NOMO-1 (cell line): ENCODE results near the gene CAMK2A.

Experiments
- DNase-seq, 2 experiments: peaks; one replicate each; lab custom pipeline; 2025; ENCODE audit not compliant: unreplicated experiment in 2 of 2; lab: John Stamatoyannopoulos, UW

CAMK2A gene

DNA sequence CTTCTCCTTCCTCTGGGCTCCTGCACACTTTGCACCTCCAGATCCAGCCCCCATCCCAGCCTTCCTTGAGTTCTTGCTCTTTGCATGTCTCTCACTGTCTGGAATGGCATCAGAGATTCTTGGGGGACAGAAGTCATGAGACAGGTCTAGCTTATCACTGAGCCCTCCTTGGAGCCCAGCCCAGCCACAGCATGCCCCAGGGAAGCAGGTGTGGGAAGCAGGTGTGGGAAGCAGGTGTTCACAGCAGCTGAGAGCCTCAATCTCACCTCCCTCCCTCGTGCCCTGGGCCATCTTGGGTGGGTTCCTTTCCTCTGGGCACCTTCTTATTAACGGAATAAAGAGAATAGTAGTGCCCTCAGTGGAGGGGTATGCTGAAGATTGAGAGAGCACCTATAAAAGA is 72.5 kb downstream of the CAMK2A start:
- no peak for DNase-seq

DNA sequence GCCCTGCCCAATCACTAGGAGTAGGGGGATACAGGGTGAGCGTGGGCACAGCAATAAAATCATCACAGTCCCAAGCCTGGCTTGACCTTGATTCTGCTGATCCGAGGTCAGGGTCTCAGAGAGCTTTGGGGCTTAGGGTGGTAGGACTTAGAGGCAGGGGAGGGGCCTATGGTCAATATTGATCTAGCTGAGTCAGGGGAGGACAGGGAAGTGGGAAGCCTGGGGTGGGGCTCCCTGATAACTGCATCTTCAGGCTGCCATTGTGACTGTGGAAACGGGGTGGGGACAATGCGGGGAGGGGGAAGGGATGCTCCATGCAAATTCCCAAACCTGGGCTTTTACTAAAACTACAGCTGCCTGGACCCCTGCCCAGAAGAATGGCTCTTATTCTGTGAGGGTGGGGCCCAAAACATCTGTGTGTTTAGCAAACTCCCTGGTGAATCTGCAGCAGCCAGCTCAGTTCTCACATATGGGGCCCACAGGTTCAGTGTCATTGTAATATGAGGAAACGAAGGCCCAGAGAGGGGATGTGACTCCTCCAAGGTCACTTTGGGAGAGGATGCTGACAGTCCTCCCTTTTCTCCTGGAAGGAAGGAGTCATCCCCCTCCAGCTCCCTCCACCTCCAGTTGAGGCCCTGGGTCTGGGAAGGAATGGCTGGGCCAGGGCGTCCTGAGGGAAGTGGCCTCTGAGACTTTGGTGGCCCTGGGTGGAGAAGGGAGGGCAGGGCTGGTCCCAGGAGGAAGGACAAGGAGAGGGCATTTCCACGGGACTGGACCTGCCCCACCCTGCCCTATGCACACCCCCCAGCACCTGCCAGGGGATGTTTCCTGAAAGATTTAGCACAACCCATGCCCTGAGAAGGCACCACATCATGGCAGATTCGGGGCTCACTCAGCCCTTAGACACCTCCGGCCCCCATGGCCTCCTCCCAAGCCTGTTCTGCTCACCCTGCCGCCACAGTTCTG is 73.3 kb downstream of the CAMK2A start:
- no peak for DNase-seq

DNA sequence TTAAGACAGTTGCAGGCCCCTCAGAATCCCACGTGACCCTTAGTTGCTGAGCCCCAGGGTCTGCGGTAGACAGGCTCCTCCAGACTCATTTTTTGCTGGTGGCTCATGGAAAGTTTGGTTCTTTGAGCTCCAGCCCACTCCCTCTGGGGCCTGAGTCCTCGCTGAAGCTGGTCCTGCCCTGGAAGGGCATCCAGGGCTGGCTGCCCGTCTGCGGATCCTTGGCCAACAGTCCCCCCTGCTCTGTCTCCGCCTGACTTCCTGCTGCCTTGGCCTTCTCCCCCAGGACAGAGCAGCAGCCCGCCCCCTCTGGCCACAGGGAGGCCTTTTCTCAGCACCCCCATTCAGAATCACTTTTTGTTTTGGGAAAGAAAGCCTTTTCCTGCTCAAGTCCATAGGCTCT is 75.3 kb downstream of the CAMK2A start:
- no peak for DNase-seq

DNA sequence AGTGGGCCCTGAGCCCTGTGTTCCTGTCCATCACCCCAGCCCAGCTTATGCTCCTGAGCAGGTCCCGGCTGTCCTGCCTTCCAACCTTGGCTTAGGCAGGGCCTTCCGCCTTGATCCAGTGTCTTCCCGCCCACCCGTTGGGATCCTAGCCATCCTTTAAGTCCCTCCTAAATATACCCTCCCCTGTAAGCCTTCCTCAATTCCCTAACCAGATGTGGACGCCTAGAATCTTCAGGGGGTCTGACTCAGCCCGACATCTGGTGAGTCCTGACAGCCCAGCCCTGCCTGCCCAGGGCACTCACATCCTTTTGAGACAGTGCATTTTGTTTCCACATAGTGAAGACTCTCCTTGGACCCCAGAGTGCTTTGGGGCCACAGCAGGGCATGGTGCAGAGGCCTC is 76.0 kb downstream of the CAMK2A start:
- no peak for DNase-seq

DNA sequence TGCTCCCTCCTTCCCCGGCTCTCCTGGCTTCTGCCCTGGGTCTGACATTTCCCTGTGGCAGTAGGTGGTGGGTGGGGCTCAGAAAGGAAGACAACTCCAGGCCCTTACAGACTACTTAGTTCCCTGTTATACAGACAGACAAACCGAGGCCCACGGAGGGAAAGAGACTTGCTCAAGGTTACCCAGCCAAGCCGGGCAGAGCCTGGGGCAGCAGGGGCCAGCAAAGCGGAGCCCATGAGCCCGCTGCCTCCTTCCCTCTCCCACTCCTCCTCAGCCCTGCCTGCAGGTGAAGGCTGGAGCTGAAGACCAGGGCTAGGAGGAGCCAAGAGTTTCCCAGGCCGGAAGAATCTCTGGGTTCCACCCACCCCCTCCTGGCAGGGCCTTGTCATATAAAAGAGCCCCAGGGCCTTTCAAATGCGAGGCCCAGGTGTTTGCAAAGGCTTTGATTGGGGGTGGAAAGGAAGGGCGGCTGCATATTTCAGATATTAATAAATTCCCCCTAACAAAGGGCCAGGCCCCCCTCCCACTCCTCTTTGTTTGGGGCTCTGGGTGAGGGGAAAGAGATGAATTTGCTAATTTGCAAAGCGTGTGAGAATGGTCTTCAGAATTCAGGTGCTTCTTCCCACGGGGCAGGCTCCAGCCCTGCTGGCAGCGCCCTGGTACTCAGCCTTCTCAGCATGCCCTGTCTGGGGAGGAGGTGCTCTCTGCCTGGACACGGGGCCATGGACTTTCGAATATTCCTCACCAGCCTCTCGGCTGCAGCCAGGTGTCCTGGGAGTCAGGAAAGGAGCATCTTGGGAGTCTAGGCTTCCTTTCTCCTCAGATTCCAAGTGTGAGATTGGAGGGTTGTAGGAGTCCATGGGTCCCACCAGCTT is 78.2 kb downstream of the CAMK2A start:
- DNase-seq, result no peak

DNA sequence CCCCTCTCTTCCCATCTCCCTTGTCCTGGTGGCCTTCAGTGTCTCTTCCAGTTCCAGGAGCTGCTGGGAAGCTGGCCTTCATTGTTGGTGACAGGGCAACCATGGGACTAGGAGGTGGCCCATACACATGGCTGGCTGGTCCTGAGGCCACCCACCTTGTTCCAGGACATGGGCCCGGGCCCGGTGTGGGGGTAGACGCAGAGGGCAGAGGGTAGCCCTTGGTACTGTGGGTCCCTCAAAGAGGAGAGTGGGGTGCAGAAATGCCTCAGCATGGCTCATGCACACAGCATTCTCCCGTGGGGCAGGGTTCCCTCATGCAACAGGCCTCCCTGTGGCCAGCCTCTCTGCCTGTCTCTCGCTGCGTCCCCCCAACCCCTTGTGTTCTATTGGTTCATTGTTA is 78.9 kb downstream of the CAMK2A start:
- no peak for DNase-seq

DNA sequence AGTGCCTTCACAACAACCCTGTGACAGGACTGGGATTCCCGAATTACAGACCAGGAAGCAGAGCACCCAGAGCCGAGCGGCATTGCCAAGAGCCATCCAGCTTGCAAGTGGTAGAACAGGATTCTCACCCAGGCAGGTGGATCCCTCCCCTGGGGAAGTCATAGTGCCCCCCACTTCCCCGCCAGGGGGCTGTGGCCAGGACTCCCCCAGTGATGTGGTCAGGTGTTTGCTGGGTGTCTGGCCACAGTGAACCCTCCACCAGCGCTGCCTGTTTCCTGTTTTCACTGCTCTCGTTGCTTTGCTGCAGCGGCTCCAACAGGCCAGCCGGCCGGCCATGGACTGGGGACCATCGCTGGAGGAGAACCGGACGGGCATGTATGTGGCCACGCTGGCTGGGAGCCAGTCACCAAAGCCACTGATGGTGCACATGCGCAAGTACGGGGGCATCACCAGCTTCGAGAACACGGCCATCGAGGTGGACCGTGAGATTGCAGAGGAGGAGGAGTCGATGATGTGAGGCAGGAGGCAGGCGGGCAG is 80.4 kb downstream of the CAMK2A start:
- no peak for DNase-seq

DNA sequence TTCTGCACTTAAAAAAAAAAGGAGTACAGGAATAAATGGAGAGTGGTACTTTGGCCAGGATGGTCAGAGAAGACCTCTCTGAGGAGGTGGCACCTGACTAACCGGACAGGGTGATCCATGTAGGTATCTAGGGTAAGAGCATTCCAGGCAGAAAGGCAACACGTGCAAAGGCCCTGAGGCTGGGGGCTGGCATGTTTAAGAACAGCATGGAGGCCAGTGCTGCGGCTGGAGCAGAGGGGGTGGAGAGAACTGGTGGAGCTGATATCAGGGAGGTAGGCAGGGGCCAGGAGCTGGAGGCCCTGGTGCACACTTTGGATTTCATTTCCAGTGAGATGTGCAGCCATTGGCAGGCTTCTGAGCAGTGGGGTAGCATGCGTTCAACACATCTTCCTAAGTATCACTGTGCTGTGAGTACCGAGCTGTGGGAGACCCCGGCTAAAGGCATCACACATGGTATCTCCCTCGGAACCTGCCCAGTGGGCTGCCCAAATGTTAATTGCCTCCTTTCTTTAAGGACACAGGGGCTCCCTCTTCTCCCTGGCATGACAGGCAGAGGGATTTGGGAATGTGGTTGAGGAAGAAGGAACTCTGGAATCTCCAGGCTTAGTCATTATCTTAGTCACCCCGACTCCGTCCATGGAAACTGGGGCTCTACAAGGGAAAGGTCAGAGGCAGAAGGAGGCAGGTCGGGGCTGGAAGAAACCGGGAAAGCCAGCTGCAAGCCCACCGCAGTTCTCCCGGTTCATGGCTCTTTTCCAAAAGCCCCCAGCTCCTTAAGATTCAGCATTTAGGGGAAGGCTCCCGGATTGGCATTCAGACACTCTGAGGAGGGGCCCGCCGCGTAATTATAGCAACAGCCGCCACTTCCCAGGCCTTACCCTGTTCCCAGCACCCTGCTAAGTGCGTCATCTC is 81.1 kb downstream of the CAMK2A start:
- DNase-seq, result no peak

DNA sequence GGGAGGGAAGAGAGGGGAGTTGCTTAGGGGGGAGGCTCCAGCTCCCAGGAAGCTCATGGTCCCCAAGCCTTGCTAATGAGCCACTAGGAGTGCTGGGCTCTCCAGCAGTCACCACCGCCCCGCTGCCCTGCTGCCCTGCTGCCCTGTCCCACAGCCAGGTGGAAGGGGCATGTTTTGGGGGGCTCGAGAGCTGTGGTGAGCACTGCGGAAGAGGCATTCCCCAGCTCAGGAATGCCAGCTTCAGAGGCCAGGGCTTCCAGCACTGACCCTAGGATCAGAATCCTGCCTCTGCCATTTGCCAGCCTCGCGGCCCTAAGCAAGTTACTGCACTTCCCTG is 82.8 kb downstream of the CAMK2A start:
- no peak for DNase-seq

DNA sequence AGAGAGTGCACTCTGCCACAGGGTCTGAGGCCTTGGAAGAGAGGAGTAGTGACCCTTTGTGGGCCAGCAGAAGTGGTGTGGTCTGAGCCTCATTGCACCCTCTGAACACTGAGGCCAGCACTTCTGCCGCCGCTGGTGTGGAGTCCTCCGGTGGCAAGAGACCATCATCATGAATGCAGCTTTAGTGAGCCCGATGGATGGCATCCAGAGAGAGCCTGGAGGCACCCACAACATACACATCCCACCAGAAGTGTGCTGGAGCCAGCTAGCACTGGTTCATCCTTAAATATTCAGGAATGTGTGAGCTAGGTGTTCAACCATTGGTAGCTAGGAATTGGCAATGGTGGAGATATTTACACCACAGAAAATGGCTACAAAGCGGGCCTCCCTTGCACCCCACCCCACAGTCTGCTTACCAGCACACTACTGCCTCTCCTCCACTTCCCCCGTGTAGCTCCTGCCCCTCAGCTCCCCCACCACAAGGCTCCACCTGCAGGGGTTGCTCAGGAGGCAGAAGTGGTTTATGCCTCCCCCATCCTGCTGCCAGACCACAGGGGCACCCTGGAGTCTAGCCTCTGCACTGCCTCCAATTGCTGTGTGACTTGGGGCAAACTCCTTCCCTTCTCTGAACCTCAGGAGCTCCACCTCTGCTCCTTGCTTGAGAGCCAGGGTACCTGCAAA is 83.3 kb downstream of the CAMK2A start:
- DNase-seq, result no peak

DNA sequence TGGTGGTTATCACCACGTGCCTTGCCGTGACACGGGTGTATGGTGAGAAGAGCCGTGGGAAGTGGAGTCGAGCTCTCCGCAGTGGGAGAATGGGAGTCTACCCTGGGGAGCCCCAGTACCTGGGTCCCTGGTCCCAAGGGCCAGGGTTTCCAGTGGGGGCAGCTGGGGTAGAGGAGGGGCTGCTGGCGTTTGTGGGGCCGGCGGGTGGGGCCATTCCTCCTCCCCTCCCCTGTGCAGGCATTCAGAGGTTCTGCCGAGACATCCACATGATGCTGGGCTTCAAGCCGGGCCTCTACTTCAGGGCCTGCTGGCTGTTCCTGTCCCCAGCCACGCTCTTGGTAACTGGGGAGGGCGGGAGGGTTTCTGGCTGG is 85.0 kb downstream of the CAMK2A start:
- no peak for DNase-seq

DNA sequence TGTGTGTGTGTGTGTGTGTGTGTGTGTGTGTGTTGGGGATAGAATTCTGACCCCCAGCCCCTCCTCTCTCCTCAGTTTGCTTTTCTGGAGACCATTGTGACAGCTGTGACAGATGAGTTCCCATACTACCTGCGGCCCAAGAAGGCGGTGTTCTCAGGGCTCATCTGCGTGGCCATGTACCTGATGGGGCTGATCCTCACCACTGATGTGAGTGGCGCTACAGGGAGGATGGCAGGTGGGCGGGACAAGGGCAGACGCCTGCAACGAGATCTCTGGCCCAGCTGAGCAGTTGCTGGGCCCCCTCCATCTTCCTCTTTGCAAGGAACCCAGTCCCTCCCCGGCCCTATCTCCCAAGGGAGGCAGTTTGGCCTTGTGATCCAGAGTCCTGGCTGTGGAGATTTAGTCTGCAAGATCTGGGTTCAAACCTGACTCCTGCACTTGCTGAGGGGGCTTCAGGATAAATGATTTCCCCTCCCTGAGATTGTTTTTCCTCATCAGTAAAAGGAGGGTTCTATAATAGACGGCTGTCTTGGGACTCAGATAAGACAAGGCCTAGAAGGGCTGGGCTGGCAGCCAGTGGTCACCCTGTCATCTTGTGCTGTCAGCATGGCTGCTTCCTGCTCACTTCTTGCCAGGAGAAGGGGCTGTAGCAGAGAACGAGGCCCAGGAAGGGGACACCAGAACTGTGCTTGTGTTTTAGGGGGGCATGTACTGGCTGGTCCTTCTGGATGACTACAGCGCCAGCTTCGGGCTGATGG is 85.6 kb downstream of the CAMK2A start:
- DNase-seq, result no peak

DNA sequence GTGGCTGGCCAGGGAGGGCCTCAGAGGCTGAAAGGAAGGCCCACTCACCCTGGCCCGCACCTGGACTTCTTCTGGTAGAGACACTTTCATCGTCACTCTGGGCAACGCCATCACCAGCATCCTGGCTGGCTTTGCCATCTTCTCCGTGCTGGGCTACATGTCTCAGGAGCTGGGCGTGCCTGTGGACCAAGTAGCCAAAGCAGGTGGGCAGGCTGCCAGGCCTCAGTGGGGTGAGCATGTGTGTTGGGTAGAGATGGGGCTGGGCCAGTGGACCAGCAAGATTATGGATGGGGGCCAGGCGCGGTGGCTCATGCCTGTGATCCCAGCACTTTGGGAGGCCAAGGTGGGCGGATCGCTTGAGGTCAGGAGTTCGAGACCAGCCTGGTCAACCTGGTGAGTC is 87.1 kb downstream of the CAMK2A start:
- no peak for DNase-seq

DNA sequence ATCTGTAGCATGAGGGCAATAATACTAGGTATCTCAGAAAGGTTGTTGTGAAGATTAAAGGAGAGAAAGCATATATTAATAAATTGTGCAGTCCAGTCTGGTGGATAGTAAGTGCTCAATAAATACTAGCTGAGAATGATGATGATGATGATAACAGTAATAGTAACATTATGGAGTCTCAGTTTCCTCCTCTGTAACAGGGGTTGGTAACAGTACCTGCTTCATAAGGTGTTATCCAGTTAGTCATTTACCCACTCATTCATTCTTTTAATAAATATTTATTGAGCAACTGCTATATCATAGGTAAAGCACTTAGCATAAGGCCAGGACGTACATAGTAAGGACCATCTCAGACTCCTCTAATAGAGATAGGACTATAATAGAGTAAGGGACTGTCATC is 92.1 kb downstream of the CAMK2A start:
- no peak for DNase-seq

DNA sequence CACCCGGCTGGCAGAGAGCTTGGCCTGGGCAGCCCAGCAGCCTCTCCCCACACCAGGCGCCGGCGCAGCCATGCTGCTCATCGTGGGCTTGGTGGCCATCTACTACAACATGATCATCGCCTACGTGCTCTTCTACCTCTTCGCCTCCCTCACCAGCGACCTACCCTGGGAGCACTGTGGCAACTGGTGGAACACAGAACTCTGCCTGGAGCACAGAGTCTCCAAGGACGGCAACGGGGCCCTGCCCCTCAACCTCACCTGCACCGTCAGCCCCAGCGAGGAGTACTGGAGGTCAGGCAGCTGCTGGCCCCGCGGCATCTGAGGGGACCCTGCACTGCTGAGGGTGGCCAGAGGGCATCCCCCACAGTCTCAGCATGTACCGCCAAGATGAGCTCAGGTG is 92.6 kb downstream of the CAMK2A start:
- DNase-seq, result no peak

DNA sequence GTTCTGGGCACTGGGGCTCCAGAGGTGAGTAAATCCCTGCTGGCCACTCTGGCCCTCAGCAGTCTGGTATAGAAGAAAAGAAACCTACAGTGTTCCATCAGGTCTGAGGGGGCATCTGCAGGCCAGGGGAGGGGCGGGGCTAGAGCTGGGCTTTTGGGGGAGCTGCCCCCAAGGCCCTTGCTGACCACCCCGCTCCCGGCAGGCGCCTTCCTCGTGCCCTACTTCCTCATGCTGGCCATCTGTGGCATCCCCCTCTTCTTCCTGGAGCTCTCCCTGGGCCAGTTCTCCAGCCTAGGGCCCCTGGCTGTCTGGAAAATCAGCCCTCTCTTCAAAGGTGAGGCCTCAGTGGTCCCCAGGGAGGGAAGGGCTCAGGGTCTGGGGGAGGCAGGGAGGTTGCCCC is 93.1 kb downstream of the CAMK2A start:
- DNase-seq, result no peak

DNA sequence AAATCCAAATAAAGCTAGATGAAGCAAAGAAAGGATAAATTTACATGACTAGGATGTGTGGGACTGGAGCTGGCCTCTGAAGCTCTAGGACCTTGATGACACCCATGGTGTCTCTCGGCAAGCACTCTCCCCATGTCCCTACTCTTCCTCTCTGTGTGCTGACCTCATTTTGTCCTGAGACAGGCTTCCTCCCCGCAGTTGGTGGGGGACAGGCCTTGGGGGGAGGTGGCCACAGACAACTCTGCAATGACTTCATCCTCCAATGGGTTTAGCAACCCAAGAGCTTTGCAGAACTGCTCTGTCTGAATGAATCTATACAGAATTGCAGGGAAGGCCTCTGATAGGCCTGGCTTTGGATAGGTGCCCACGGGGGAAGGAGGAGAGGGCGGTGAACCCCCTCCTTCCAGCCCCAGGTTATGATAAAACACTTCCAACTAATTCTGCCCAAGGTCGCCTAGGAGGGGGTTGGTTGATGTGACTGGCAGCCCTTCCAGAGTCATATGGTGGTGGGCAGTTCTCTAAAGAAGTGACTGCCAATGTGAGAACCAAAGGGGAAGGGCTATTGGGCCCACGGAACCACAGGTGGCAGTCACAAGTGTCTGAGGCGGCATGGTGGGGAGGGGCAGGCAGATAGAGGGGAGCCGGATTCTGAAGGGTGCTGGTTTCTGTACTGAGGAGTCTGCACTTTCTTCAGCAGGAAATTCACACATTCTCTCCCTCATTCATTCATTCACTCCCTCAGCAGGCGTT is 93.7 kb downstream of the CAMK2A start:
- DNase-seq, result no peak

DNA sequence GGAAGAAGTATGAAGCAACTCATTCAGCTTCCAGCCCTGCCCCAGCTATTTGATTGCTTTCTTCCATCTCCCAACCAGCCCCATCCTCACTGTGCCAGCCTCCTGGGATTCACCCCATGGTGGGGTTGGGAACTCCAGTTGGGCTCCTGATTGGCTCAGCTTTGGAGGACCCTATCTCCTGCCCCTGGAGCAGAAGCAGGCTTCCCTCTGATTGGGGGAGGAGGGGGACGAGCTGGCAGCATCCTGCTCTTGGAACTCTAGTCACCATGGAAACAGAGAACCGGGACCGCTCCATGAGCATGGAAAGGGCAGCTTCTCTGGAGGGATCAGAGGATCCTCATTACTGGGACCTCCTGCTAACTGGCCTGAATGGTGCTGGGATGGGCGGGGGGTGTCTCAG is 97.1 kb downstream of the CAMK2A start:
- no peak for DNase-seq

DNA sequence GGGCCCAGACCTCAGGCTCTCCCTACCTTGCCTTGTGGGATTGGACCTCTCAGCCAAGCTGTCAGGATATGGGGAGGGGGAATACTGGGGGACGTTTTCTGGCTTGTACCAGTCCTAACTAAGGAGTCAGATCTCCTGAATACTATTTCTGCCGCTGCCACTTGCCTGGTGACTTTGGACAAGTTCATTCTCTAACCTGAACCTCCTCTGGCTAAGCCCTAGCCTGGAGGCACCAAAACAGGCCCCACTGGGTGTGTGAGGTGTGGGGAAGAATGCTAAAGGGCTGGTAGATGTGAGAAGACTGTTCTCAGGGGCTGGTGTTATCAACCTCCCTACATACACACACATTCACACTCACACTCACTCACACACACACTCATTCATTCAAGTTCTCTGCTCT is 98.6 kb downstream of the CAMK2A start:
- no peak for DNase-seq
